ENCODE results near the gene OTUD1. TPM values are rescaled to one million over a fixed set of nuclear protein-coding genes. Genes with fewer than 3 reads are reported as not detected.

Gene OTUD1
- total RNA-seq, 1 experiment from 2014 or later, result 3.8 TPM

- H2BK20ac ChIP-seq (ENCODE audit: low read depth, low read length, poor library complexity, severe bottlenecking), result no peak overlapping the region
- H3K27me3 ChIP-seq (ENCODE audit: insufficient read depth, low read length), result no peaks in the 10 kb centered on the region
- Mint-ChIP-seq H3K4me3 (no peak overlapping the region), H3K4me1 (peaks cover 8 to 15% of the 10 kb centered on the region in 2 experiments), H3K9me3 (no peaks in the 10 kb centered on the region), H3K27ac (peak overlapping the region in 1 of 3 experiments; percentile 14; a peak in 1 of 7 replicates), H3K36me3 (ENCODE audit: insufficient read depth in 1 of 3, low read depth in 3 of 3) (no peaks in the 10 kb centered on the region), H3K27me3 (ENCODE audit: low read depth) (no peaks in the 10 kb centered on the region)
- H4K8ac ChIP-seq (replicated peaks; ENCODE audit: insufficient read length, low read depth, low read length), result no peak overlapping the region
- no peaks in the 10 kb centered on the region for H3K23me2 ChIP-seq (ENCODE audit: insufficient read length, low read depth, low read length, poor library complexity, severe bottlenecking)
- no peak overlapping the region for H3K14ac ChIP-seq (ENCODE audit: insufficient read depth, low read length)
- H3K18ac ChIP-seq (ENCODE audit: insufficient read length, low read depth, low read length), result no peak overlapping the region
- DNase-seq, result no peak
- H3K56ac ChIP-seq (ENCODE audit: insufficient read length, low read depth, low read length), result no peak overlapping the region
- no peaks in the 10 kb centered on the region for H3K79me2 ChIP-seq (ENCODE audit: insufficient read depth, low read length)
- H4K5ac ChIP-seq (ENCODE audit: insufficient read length, low read depth, low read length), result no peak overlapping the region
- H3K23ac ChIP-seq (ENCODE audit: insufficient read length, low read depth, low read length), result no peak overlapping the region
- H3K9ac ChIP-seq (ENCODE audit: extremely low read depth, insufficient read length, low read length), result no peak overlapping the region
- no peaks in the 10 kb centered on the region for H3K9me3 ChIP-seq (ENCODE audit: control insufficient read depth, low read depth, low read length)
- no peak overlapping the region for H2BK120ac ChIP-seq (ENCODE audit: low read depth, low read length, poor library complexity, severe bottlenecking)
- H2AK5ac ChIP-seq (ENCODE audit: insufficient read length, low read length), result no peak overlapping the region
- no peak overlapping the region for H2AFZ ChIP-seq (ENCODE audit: low read length)
- TF ChIP-seq CTCF (conservative IDR thresholded peaks at IDR 0.05), result no peak
- no peak overlapping the region for H3K4me2 ChIP-seq (ENCODE audit: insufficient read depth, insufficient read length, low read length)
- no peak overlapping the region for H2BK12ac ChIP-seq (ENCODE audit: insufficient read length, low read depth, low read length)
- no CpG with 5 or more reads among the region's 5 CpGs for WGBS (ENCODE audit: extremely low coverage, insufficient read length, low lambda C conversion rate)
- peaks cover 2% of the 10 kb centered on the region; the same call in 1 of the 2 replicates for H3K4me1 ChIP-seq (ENCODE audit: insufficient read depth, low read length)
- no peak overlapping the region for H3K27ac ChIP-seq (ENCODE audit: insufficient read length, low read depth, low read length)
- no peak overlapping the region for H3T11ph ChIP-seq (ENCODE audit: low read length)
- H3K4ac ChIP-seq (ENCODE audit: low read depth, low read length), result no peak overlapping the region
- H4K20me1 ChIP-seq (ENCODE audit: control insufficient read depth, insufficient read depth, insufficient read length), result no peaks in the 10 kb centered on the region
- H2BK5ac ChIP-seq (ENCODE audit: insufficient read length, low read length), result no peak overlapping the region
- H4K91ac ChIP-seq (ENCODE audit: insufficient read length, low read depth, low read length), result no peak overlapping the region
- H3K79me1 ChIP-seq (ENCODE audit: insufficient read depth, low read depth, low read length, poor library complexity, severe bottlenecking), result no peaks in the 10 kb centered on the region
- H2BK15ac ChIP-seq (ENCODE audit: low read depth, low read length), result no peak overlapping the region
Measured at GRCh38 chr10:23404461-23404980, 34.4 kb upstream of the OTUD1 start.
